Loucy (cell line): ENCODE data around the gene DNAH17.

Experiments used
- H2AFZ ChIP-seq: fragments of 200-600 bp; sonication (generic); 2 replicates; pipeline ENCODE4 v1.6.0; 2016; ENCODE audit warnings: antibody characterized with exemption, mild to moderate bottlenecking, low read length, moderate library complexity
- H3F3A ChIP-seq: fragments of 200-600 bp; 2 replicates; pipeline ENCODE4 v1.6.0; 2016; ENCODE audit warnings: antibody characterized with exemption, low read depth, mild to moderate bottlenecking
- H3K27me3 ChIP-seq: fragments of 200-600 bp; sonication (generic); 2 replicates; pipeline ENCODE4 v1.6.1; 2014; ENCODE audit warnings: low read length, mild to moderate bottlenecking; ENCODE audit not compliant: insufficient read depth, poor library complexity, severe bottlenecking
- H3K36me3 ChIP-seq: fragments of 200-600 bp; sonication (generic); 2 replicates; pipeline ENCODE4 v1.6.1; 2016; ENCODE audit warnings: low read length; ENCODE audit not compliant: insufficient read depth
- H3K4me1 ChIP-seq: fragments of 200-600 bp; sonication (generic); 2 replicates; pipeline ENCODE4 v1.5.1; 2014; ENCODE audit warnings: low read length, mild to moderate bottlenecking; ENCODE audit not compliant: insufficient read depth, poor library complexity, severe bottlenecking
- H3K4me2 ChIP-seq: fragments of 200-600 bp; sonication (generic); 2 replicates; pipeline ENCODE4 v1.6.0; 2014; ENCODE audit warnings: antibody characterized with exemption, low read length, low read depth, mild to moderate bottlenecking; ENCODE audit not compliant: poor library complexity, severe bottlenecking
- H3K4me3 ChIP-seq: fragments of 200-600 bp; sonication (generic); 2 replicates; pipeline ENCODE4 v1.5.1; 2014; ENCODE audit warnings: low read length, mild to moderate bottlenecking, mixed read lengths; ENCODE audit not compliant: poor library complexity, severe bottlenecking
- H3K79me2 ChIP-seq: fragments of 200-600 bp; sonication (generic); 2 replicates; pipeline ENCODE4 v1.6.1; 2014; ENCODE audit warnings: low read length; ENCODE audit not compliant: insufficient read depth
- H3K9ac ChIP-seq: fragments of 200-600 bp; sonication (generic); 2 replicates; pipeline ENCODE4 v1.6.0; 2014; ENCODE audit warnings: mild to moderate bottlenecking, low read depth, low read length, moderate library complexity; ENCODE audit not compliant: poor library complexity, severe bottlenecking
- H3K9me2 ChIP-seq: fragments of 200-600 bp; sonication (generic); replicated peaks from 2 replicates; pipeline ENCODE4 v1.6.1; 2016; ENCODE audit warnings: low read depth, low read length, mixed read lengths
- H3K9me3 ChIP-seq: fragments of 200-600 bp; sonication (generic); 2 replicates; pipeline ENCODE4 v1.6.1; 2014; ENCODE audit warnings: mild to moderate bottlenecking, antibody characterized with exemption, low read length, low read depth; ENCODE audit not compliant: insufficient read depth
- H4K20me1 ChIP-seq: fragments of 200-600 bp; sonication (generic); 2 replicates; pipeline ENCODE4 v1.6.0; 2014; ENCODE audit warnings: antibody characterized with exemption, low read length, mild to moderate bottlenecking; ENCODE audit not compliant: insufficient read depth, poor library complexity, severe bottlenecking
- CTCF ChIP-seq: fragments of 200-600 bp; sonication (generic); conservative IDR thresholded peaks from 2 replicates; pipeline ENCODE4 v1.5.1; 2014; ENCODE audit warnings: mild to moderate bottlenecking, antibody characterized with exemption, low read length
- EZH2phosphoT487 ChIP-seq: fragments of 200-600 bp; IDR thresholded peaks from 2 replicates; pipeline ENCODE4 v1.6.1; 2018; ENCODE audit warnings: antibody characterized with exemption, mild to moderate bottlenecking, moderate library complexity, borderline replicate concordance

The DNAH17 gene

GRCh38 chr17:78592991-78593329, 15.8 kb upstream of the DNAH17 start:
- no peak overlapping the region for H2AFZ ChIP-seq
- no peaks in the 10 kb centered on the region for H3K79me2 ChIP-seq
- H3K36me3 ChIP-seq: no peaks in the 10 kb centered on the region
- H3K9me3 ChIP-seq: no peaks in the 10 kb centered on the region
- no peak for TF ChIP-seq EZH2phosphoT487
- no peak for TF ChIP-seq CTCF
- no peaks in the 10 kb centered on the region for H3K9me2 ChIP-seq
- H3K4me2 ChIP-seq: no peak overlapping the region
- no peaks in the 10 kb centered on the region for H3F3A ChIP-seq
- no peaks in the 10 kb centered on the region for H4K20me1 ChIP-seq
- H3K9ac ChIP-seq: no peak overlapping the region
- peaks cover 38% of the 10 kb centered on the region for H3K4me1 ChIP-seq
- no peaks in the 10 kb centered on the region for H3K27me3 ChIP-seq
- no peak overlapping the region for H3K4me3 ChIP-seq

GRCh38 chr17:78591263-78591671, 14.1 kb upstream of the DNAH17 start:
- Histone ChIP-seq H3K9ac (no peak overlapping the region), H3K4me1 (peaks cover 21% of the 10 kb centered on the region), H3K79me2 (no peaks in the 10 kb centered on the region), H3K27me3 (no peaks in the 10 kb centered on the region), H2AFZ (no peak overlapping the region), H3K9me2 (no peaks in the 10 kb centered on the region), H3K4me3 (no peak overlapping the region), H3K4me2 (no peak overlapping the region), H3K9me3 (no peaks in the 10 kb centered on the region), H3K36me3 (no peaks in the 10 kb centered on the region), H3F3A (no peaks in the 10 kb centered on the region), H4K20me1 (no peaks in the 10 kb centered on the region)
- no peak for TF ChIP-seq EZH2phosphoT487
- no peak for TF ChIP-seq CTCF

GRCh38 chr17:78589885-78590284, 12.7 kb upstream of the DNAH17 start:
- Histone ChIP-seq H3K36me3 (no peaks in the 10 kb centered on the region), H3K4me2 (no peak overlapping the region), H2AFZ (no peak overlapping the region), H3K79me2 (no peaks in the 10 kb centered on the region), H3K4me1 (peaks cover 13% of the 10 kb centered on the region), H4K20me1 (no peaks in the 10 kb centered on the region), H3K4me3 (no peak overlapping the region), H3K9me2 (no peaks in the 10 kb centered on the region), H3K9me3 (no peaks in the 10 kb centered on the region), H3K9ac (no peak overlapping the region), H3F3A (no peaks in the 10 kb centered on the region), H3K27me3 (no peaks in the 10 kb centered on the region)
- TF ChIP-seq CTCF: no peak
- TF ChIP-seq EZH2phosphoT487: no peak
